EL (cell line): ENCODE data around the gene ADPRH.

Experiments
- DNase-seq: peaks from one replicate; pipeline ENCODE4 v3.0.0-alpha.2; 2016

ADPRH gene

DNA sequence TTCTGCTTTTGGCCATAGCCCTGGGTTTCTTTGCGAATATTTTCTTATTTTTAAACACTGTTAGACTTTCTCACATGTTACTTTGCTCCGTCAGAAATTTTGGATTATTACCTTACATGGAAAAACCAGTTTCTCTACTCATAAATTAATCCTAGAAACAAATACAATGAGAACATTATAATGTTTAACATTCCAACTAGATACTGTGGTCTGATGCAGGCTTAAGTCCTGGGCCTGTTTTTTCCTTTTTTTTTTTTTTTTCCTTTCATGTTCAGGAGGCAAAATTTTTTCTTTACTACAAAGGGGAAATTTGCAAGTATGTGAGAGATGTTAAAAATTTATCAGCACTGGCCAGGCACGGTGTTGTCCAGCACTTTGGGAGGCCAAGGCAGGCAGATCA, 52.2 kb downstream of the ADPRH start:
- DNase-seq = no peak

GRCh38 chr3:119632216-119632615, 52.9 kb downstream of the ADPRH start:
- no peak for DNase-seq

DNA sequence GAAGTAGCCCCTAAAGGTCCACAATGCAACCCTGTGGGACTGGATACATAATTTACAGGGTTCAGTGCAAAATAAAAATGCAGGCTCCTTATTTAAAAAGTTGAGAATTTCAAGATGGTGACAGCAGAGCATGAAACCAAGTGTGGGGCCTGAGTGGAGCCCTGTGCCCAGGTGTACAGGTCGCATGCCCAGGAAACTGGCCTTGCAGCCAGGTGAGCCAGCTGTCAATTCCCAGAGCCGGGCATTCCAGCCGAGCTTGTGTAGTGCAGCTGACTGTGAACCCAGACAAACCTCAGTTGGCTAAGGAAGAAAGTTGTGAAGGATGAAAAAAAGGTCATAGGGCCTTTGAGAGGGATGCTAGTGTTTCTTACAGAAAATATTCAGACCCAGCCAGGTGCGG, 53.5 kb downstream of the ADPRH start:
- DNase-seq = no peak

GRCh38 chr3:119635719-119636118, 56.4 kb downstream of the ADPRH start:
- no peak for DNase-seq

- DNase-seq = peak; percentile 22
These were observed 57.0 kb downstream of the ADPRH start for GRCh38 chr3:119636249-119636648.

DNA sequence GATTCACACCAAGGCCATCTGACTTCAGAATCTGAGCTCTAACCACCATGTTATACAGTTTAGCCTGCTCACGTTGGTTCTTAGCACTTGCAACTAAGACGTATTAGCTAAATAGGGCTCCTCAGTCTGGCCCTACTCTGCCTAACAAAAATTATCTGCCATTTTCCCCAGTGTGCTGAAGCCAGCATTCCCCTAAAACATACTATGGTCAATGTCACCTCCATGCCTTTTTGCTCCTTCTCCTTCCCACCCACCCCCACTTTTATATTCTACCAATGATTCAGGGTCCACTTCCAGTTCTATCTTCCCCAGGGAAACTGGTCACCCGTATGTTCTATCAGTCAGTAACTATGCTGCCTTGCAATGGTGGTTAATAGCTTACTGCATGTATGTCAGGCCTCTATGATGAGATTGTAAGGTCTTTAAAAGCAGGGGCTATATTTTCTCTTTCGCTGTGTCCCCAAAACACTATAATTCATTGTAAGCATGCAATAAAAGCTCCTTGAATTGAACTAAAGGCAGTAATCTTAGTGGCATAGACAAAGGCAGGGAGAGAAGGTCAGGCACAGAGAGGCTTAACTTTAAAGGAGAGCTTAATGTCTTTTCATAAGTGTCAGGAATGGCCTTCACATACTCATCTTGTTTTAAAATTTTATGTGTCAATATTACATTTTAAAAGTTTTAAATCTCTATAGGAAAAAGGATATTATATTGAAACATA, 57.8 kb downstream of the ADPRH start:
- no peak for DNase-seq

- peak; percentile 89 for DNase-seq
These were observed 58.6 kb downstream of the ADPRH start for GRCh38 chr3:119637679-119638477.
